HuH-7 (cell line): ENCODE measurements around the gene CASD1.

Experiments used
- DNase-seq: peaks from one replicate; pipeline ENCODE4 v3.0.0; 2011; ENCODE audit warnings: low spot score

Gene CASD1

GRCh38 chr7:94509264-94509886, at the start of gene CASD1:
TSS of gene CASD1 (plus strand) at chr7:94509809. CDS start at chr7:94510085, 276 bp downstream.
- DNase-seq, result peak; percentile 59

- no peak for DNase-seq
Measured at GRCh38 chr7:94466516-94466915, 43.1 kb upstream of the CASD1 start.

GRCh38 chr7:94471604-94472003, 38.0 kb upstream of the CASD1 start:
- DNase-seq, result no peak

- DNase-seq, result no peak
Measured at GRCh38 chr7:94472608-94473007, 37.0 kb upstream of the CASD1 start.

- DNase-seq, result no peak
Measured at GRCh38 chr7:94476251-94476840, 33.3 kb upstream of the CASD1 start.

- DNase-seq, result no peak
Measured at GRCh38 chr7:94477878-94478277, 31.7 kb upstream of the CASD1 start.

- no peak for DNase-seq
Measured at GRCh38 chr7:94478648-94479214, 30.9 kb upstream of the CASD1 start.

GRCh38 chr7:94481279-94481678, 28.3 kb upstream of the CASD1 start:
- no peak for DNase-seq

GRCh38 chr7:94482796-94483195, 26.8 kb upstream of the CASD1 start:
- DNase-seq, result no peak

- no peak for DNase-seq
Measured at GRCh38 chr7:94483843-94484242, 25.8 kb upstream of the CASD1 start.

- DNase-seq, result no peak
Measured at GRCh38 chr7:94486216-94486615, 23.4 kb upstream of the CASD1 start.

GRCh38 chr7:94491410-94491809, 18.2 kb upstream of the CASD1 start:
- DNase-seq, result no peak

GRCh38 chr7:94492601-94493000, 17.0 kb upstream of the CASD1 start:
- DNase-seq, result no peak

GRCh38 chr7:94497874-94498670, 11.5 kb upstream of the CASD1 start:
- DNase-seq, result no peak

- DNase-seq, result no peak
Measured at GRCh38 chr7:94498918-94499317, 10.7 kb upstream of the CASD1 start.

GRCh38 chr7:94507462-94507861, 2.1 kb upstream of the CASD1 start:
- DNase-seq, result no peak

GRCh38 chr7:94507962-94508361, 1.6 kb upstream of the CASD1 start:
- DNase-seq, result no peak

- peak; percentile 74 for DNase-seq
Measured at GRCh38 chr7:94509887-94510581, 425 bp downstream of the CASD1 start.

- DNase-seq, result peak; percentile 36
Measured at GRCh38 chr7:94510582-94511496, 1.2 kb downstream of the CASD1 start.

- DNase-seq, result no peak
Measured at GRCh38 chr7:94511718-94512117, 2.1 kb downstream of the CASD1 start.
